NB4 (cell line): ENCODE data around the gene SP9.

Experiments
- DNase-seq: peaks from one replicate; pipeline ENCODE4 v3.0.0; 2010; ENCODE audit warnings: low read depth
- H3K4me3 ChIP-seq: one replicate; pipeline ENCODE4 v1.5.1; 2011; ENCODE audit warnings: mild to moderate bottlenecking, low read depth, low read length, moderate library complexity
- MYC ChIP-seq: IDR thresholded peaks from 2 replicates; pipeline ENCODE4 v1.6.1; 2011; ENCODE audit warnings: low read depth, low read length
- POLR2A ChIP-seq: IDR thresholded peaks from 2 replicates; pipeline ENCODE4 v1.6.1; 2011; ENCODE audit warnings: mild to moderate bottlenecking; ENCODE audit not compliant: insufficient read length; ENCODE audit errors: extremely low read depth
- TF ChIP-seq, protein P1 (sequence below): IDR thresholded peaks from 2 replicates; pipeline ENCODE4 v1.6.1; 2011; ENCODE audit warnings: low read depth, low read length
- TF ChIP-seq, protein P2 (sequence below): IDR thresholded peaks from one replicate; pipeline ENCODE4 v1.5.1; 2012; ENCODE audit warnings: low read depth, low read length

Gene SP9

DNA sequence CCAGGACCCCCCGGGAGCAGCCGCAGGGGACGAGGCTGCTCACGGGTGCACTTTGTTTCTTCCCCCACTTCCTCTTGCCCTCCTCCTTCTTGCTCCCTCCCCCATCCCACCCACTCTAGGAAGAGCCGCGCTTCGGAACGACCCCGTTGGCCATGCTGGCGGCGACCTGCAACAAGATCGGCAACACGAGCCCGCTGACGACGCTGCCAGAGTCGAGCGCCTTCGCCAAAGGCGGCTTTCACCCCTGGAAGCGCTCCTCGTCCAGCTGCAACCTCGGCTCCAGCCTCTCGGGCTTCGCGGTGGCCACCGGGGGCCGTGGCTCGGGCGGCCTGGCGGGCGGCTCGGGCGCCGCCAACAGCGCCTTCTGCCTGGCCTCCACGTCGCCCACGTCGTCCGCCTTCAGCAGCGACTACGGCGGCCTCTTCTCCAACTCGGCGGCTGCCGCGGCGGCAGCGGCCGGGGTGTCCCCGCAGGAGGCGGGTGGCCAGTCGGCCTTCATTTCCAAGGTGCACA, 1.3 kb downstream of the SP9 start:
- DNase-seq = peak; percentile 60
- H3K4me3 ChIP-seq = no peak overlapping the region
- TF ChIP-seq MYC (no peak), POLR2A (no peak)
- TF ChIP-seq, protein P1, sequence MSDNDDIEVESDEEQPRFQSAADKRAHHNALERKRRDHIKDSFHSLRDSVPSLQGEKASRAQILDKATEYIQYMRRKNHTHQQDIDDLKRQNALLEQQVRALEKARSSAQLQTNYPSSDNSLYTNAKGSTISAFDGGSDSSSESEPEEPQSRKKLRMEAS = no peak
- TF ChIP-seq, protein P2, sequence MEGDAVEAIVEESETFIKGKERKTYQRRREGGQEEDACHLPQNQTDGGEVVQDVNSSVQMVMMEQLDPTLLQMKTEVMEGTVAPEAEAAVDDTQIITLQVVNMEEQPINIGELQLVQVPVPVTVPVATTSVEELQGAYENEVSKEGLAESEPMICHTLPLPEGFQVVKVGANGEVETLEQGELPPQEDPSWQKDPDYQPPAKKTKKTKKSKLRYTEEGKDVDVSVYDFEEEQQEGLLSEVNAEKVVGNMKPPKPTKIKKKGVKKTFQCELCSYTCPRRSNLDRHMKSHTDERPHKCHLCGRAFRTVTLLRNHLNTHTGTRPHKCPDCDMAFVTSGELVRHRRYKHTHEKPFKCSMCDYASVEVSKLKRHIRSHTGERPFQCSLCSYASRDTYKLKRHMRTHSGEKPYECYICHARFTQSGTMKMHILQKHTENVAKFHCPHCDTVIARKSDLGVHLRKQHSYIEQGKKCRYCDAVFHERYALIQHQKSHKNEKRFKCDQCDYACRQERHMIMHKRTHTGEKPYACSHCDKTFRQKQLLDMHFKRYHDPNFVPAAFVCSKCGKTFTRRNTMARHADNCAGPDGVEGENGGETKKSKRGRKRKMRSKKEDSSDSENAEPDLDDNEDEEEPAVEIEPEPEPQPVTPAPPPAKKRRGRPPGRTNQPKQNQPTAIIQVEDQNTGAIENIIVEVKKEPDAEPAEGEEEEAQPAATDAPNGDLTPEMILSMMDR = no peak

DNA sequence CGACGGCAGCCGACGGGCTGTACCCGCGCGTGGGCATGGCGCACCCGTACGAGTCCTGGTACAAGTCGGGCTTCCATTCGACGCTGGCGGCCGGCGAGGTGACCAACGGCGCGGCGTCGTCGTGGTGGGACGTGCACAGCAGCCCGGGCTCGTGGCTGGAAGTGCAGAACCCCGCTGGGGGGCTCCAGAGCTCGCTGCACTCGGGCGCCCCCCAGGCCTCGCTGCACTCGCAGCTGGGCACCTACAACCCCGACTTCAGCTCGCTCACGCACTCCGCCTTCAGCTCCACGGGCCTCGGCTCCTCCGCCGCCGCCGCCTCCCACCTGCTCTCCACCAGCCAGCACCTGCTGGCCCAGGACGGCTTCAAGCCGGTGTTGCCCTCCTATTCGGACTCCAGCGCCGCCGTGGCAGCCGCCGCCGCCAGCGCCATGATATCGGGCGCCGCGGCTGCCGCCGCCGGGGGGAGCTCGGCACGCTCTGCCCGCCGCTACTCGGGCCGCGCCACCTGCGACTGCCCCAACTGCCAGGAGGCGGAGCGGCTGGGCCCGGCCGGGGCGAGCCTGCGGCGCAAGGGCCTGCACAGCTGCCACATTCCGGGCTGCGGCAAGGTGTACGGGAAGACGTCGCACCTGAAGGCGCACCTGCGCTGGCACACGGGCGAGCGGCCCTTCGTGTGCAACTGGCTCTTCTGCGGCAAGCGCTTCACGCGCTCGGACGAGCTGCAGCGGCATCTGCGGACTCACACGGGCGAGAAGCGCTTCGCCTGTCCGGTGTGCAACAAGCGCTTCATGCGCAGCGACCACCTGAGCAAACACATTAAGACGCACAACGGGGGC, 2.0 kb downstream of the SP9 start:
- DNase-seq = peak; percentile 84
- H3K4me3 ChIP-seq = peak overlapping the region; percentile 44
- TF ChIP-seq MYC (peak; percentile 10; the same call in 1 of the 2 replicates), POLR2A (peak; percentile 16)
- TF ChIP-seq, protein P1 = peak; percentile 43; the same call in 1 of the 2 replicates
- TF ChIP-seq, protein P2 = peak; percentile 23

DNA sequence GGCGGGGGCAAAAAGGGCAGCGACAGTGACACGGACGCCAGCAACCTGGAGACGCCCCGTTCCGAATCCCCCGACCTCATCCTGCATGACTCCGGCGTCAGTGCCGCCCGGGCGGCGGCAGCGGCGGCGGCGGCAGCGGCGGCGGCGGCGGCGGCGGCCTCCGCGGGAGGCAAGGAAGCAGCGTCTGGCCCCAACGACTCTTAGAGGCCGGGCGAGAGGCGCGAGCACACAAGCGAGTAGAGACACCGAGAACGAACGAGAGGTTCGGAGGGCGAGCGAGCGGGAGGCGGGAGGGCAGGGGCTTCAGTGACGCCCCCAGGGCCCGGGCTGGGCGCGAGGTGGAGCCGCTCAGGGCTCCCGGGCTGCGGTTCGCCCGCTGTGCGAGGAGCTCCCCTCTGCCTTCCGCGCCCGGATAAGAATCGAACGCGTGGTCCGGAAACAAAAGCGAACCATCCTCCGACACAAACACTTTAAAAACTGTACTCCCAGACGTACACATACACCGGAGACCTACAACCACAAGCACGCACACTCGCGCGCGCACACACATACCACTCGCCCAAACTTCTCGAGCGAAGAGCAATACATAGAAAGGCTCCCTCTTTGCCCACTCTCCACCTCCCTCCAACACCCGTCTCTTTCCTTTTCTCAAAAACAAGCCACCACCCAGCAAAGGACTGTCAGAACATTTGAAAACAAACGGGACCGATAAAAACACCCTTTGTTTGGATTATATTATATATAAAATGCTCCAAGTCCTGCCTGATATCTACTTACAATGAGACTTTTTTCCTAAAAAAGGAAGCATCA, 2.8 kb downstream of the SP9 start:
- TF ChIP-seq, protein P1 = 0 out of 2 replicates have a peak, but pooled peaks have one; percentile 8
- TF ChIP-seq MYC = no peak; the same call in 1 of the 2 replicates
- peak overlapping the region; percentile 44 for H3K4me3 ChIP-seq
- DNase-seq = peak; percentile 74

DNA sequence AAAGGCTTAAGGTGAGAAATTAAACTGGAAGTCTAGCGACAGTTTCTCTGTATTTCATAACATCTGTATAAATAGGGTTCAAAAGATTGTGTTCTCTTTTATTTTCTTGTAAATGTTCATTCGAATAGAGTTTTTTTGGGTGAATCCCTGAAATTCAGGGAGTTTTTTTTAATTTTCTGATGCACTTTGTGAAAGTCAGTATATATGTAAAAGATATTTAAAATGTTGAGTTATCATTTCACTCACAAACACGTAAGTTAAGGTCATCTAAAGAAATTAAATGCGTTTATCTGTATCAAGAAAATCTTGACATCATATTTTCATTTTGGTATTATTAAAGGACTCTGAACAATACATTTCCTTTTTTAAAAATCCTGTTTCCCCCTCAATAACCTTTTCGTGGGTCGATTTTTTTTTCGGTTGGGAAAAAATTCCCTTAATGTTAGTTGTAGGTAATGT, 3.4 kb downstream of the SP9 start:
- DNase-seq = no peak
- H3K4me3 ChIP-seq = peak overlapping the region; percentile 44
- TF ChIP-seq, protein P1 = no peak
- TF ChIP-seq, protein P2 = no peak
- no peak for TF ChIP-seq MYC
- TF ChIP-seq POLR2A = no peak

DNA sequence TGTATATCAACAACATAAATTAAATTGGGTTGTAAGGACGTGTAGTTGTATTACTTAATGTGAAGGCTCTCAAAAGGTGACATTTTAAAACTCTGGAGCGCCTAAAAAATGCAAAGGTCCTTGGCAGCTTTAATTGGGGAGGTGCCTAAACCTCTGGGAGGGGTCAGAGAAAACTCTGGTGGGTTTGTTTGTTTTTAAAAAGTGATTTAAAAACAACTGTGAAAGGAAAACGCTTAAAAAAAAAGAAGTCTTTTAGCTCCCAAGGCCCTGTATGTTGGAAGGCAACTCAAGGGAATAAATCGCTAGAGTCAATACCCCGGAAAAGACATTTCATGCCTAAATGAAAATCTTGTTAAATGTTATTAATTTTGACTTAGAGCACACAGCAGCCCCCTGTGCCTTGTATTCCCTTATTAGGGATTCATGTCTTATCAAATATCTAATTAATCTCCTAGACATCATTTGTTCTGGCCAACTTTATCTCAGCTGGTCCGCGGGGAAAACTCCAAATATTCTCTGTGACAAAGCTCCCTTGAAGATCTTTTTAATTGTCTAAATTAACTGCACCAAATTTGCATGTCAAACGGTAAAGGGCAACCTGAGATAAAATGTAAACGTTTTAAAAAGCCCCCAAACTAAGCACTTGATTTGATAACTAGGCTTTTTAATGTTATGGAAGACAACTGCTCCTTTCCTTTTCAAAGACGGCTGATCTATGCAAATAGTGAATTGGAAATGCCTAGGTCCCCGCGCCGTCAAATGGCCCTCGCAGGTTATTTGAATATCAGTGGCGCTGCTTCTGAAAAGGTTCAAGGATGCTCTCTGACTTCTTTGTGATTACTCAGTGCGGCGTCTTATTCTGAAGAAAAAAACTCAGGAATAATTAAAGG, 4.2 kb downstream of the SP9 start:
- H3K4me3 ChIP-seq = no peak overlapping the region
- DNase-seq = no peak
- TF ChIP-seq, protein P1 = no peak
- TF ChIP-seq POLR2A = no peak
- TF ChIP-seq, protein P2 = no peak
